SK-N-SH treated with all-trans-retinoic acid at 6 μM for 48 hours (cell line): ENCODE results near the gene EPB41L4A.

Experiments used
- ATAC-seq: fragments of 200-7000 bp; cut with Tn5 transposase; 3 replicates; pipeline ENCODE4 v1.9.1; 2020; ENCODE audit warnings: mild to moderate bottlenecking, moderate library complexity
- BACH2 ChIP-seq: fragments of 250-450 bp; sonication (Bioruptor Pico); IDR thresholded peaks from 2 replicates; pipeline ENCODE4 v1.9.0; 2021; ENCODE audit warnings: mild to moderate bottlenecking, borderline replicate concordance
- CSDC2 ChIP-seq: fragments of 250-450 bp; sonication (Bioruptor Pico); IDR thresholded peaks from 2 replicates; pipeline ENCODE4 v1.5.0; 2020; ENCODE audit warnings: mild to moderate bottlenecking, moderate library complexity
- ESRRG ChIP-seq: fragments of 250-450 bp; sonication (Bioruptor Pico); IDR thresholded peaks from 2 replicates; pipeline ENCODE4 v1.6.1; 2021; ENCODE audit warnings: mild to moderate bottlenecking
- GLIS3 ChIP-seq: fragments of 250-450 bp; sonication (Bioruptor Pico); IDR thresholded peaks from 2 replicates; pipeline ENCODE4 v1.5.0; 2020; ENCODE audit warnings: mild to moderate bottlenecking, moderate library complexity
- ISL1 ChIP-seq: fragments of 250-450 bp; sonication (Bioruptor Pico); IDR thresholded peaks from 2 replicates; pipeline ENCODE4 v2.1.2; 2022; ENCODE audit warnings: mild to moderate bottlenecking, moderate library complexity
- OSR1 ChIP-seq: fragments of 250-450 bp; sonication (Bioruptor Pico); IDR thresholded peaks from 2 replicates; pipeline ENCODE4 v1.8.0; 2022; ENCODE audit warnings: moderate library complexity, mild to moderate bottlenecking, inconsistent platforms
- PPARA ChIP-seq: fragments of 250-450 bp; sonication (Bioruptor Pico); IDR thresholded peaks from 2 replicates; pipeline ENCODE4 v1.5.0; 2020; ENCODE audit warnings: mild to moderate bottlenecking, borderline replicate concordance
- RARB ChIP-seq: fragments of 250-450 bp; sonication (Bioruptor Pico); IDR thresholded peaks from 2 replicates; pipeline ENCODE4 v1.8.0; 2021; ENCODE audit warnings: mild to moderate bottlenecking, moderate library complexity
- SNAI2 ChIP-seq: fragments of 250-450 bp; sonication (Bioruptor Pico); IDR thresholded peaks from 2 replicates; pipeline ENCODE4 v1.5.0; 2020; ENCODE audit warnings: mild to moderate bottlenecking, moderate library complexity
- TCF4 ChIP-seq: fragments of 250-450 bp; sonication (Bioruptor Pico); IDR thresholded peaks from 2 replicates; pipeline ENCODE4 v1.8.0; 2021; ENCODE audit warnings: mild to moderate bottlenecking, moderate library complexity, borderline replicate concordance
- TOX ChIP-seq: fragments of 250-450 bp; sonication (Bioruptor Pico); IDR thresholded peaks from 2 replicates; pipeline ENCODE4 v1.8.0; 2021; ENCODE audit warnings: mild to moderate bottlenecking, moderate library complexity, borderline replicate concordance
- ZC3H10 ChIP-seq: fragments of 250-450 bp; sonication (Bioruptor Pico); IDR thresholded peaks from 2 replicates; pipeline ENCODE4 v1.5.1; 2021; ENCODE audit warnings: mild to moderate bottlenecking, moderate library complexity
- ZFP3 ChIP-seq: fragments of 250-450 bp; sonication (Bioruptor Pico); IDR thresholded peaks from 2 replicates; pipeline ENCODE4 v1.5.0; 2020; ENCODE audit warnings: mild to moderate bottlenecking, moderate library complexity
- ZFP30 ChIP-seq: fragments of 450-650 bp; formaldehyde crosslinking; IDR thresholded peaks from 2 replicates; pipeline ENCODE4 v1.5.0; 2022; ENCODE audit warnings: mild to moderate bottlenecking, moderate library complexity
- ZNF565 ChIP-seq: fragments of 450-650 bp; formaldehyde crosslinking; conservative IDR thresholded peaks from 2 replicates; pipeline ENCODE4 v1.5.0; 2020; ENCODE audit warnings: low read depth, mild to moderate bottlenecking, moderate library complexity
- ZNF70 ChIP-seq: fragments of 450-650 bp; formaldehyde crosslinking; IDR thresholded peaks from 2 replicates; pipeline ENCODE4 v1.5.0; 2020; ENCODE audit warnings: mild to moderate bottlenecking, moderate library complexity
- ZNF8 ChIP-seq: fragments of 450-650 bp; formaldehyde crosslinking; IDR thresholded peaks from 2 replicates; pipeline ENCODE4 v1.5.0; 2020; ENCODE audit warnings: mild to moderate bottlenecking, moderate library complexity
- TF ChIP-seq, protein P1 (sequence below): fragments of 250-450 bp; sonication (Bioruptor Pico); IDR thresholded peaks from 2 replicates; pipeline ENCODE4 v1.5.1; 2021; ENCODE audit warnings: mild to moderate bottlenecking, moderate library complexity
- TF ChIP-seq, protein P2 (sequence below): fragments of 250-450 bp; sonication (Bioruptor Pico); IDR thresholded peaks from 2 replicates; pipeline ENCODE4 v1.8.0; 2021; ENCODE audit warnings: low read depth, mild to moderate bottlenecking, moderate library complexity, borderline replicate concordance
- TF ChIP-seq, protein P3 (sequence below): fragments of 250-450 bp; sonication (Bioruptor Pico); IDR thresholded peaks from 2 replicates; pipeline ENCODE4 v1.5.0; 2020; ENCODE audit warnings: mild to moderate bottlenecking, moderate library complexity
- TF ChIP-seq, protein P4 (sequence below): fragments of 250-450 bp; sonication (Bioruptor Pico); IDR thresholded peaks from 2 replicates; pipeline ENCODE4 v1.8.0; 2020; ENCODE audit warnings: mild to moderate bottlenecking, moderate library complexity, borderline replicate concordance
- TF ChIP-seq, protein P5 (sequence below): fragments of 250-450 bp; sonication (Bioruptor Pico); IDR thresholded peaks from 2 replicates; pipeline ENCODE4 v1.5.1; 2020; ENCODE audit warnings: low read depth, mild to moderate bottlenecking, moderate library complexity

Gene EPB41L4A

DNA sequence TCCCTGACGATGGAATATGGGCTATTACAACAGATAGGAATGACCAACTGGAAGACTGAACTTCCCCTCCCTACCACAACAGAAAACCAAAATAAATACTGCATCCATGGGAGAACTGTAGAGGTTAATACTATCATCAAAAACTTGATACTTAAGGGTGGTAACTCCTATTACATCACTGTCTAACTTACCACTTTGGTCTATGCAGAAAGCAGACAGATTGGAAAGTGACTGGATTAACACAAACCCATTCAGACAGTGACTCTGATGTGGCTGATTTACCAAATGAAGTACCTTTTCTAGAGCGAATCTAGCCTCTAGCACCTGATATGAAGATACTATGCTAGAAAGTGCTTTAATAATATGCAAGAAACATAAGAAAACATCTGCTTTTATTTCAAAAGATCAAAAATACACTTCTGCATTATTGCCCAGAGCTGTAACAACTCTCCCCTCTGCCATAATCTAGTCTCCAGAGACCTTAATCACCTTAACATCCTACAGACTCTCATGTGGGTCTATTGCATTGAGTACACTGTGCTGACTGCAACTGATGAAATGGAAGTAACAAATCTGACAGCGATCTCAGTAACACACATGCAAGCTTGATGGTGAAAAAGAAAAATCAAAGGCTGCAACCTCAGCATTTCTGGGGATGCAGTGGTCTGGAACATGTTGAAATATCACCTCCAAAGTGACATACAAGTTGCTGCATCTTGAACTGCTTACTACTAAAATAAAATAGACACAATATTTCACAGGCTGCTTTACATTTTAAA, 62.7 kb downstream of the EPB41L4A start:
- ATAC-seq: no peak

DNA sequence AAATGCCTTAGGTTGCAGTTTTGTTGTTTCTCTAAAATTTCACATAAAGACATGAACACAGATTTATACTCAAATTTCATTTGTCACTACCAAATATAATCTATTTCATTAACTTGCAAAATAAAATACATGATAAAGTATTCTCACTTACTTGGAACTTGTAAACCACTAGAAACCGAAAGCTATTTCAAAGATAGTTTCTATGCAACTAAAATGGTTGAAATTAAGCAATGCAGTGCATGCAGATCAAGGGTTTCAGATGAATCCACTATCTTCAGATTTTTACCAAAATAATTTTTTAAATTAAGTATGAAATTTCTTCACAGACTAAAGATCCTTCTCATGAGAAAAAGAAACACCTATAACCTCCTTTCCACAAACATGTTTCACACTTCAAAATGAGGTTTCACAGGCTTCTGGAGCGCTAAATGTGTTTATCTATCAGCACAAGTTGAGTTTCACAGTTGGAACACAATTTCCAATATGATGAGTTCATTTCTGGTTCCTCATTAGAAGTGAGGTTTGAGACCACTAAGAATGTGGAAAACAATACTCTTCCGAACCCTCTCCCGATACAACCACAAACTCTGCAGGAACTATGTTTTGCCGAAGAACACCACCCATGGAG, 63.9 kb downstream of the EPB41L4A start:
- no peak for TF ChIP-seq ZFP30 (CRISPR knock-in tag)
- ATAC-seq: no peak

More for the DNA sequence above, 62.7 kb downstream of the EPB41L4A start:
- TF ChIP-seq ZFP30 (CRISPR knock-in tag) (no peak), ZNF70 (no peak), ZNF565 (CRISPR knock-in tag) (no peak), ESRRG (CRISPR knock-in tag) (no peak), BACH2 (no peak), TCF4 (CRISPR knock-in tag) (no peak), RARB (CRISPR knock-in tag) (no peak), CSDC2 (CRISPR knock-in tag) (no peak)
- TF ChIP-seq, protein P1, sequence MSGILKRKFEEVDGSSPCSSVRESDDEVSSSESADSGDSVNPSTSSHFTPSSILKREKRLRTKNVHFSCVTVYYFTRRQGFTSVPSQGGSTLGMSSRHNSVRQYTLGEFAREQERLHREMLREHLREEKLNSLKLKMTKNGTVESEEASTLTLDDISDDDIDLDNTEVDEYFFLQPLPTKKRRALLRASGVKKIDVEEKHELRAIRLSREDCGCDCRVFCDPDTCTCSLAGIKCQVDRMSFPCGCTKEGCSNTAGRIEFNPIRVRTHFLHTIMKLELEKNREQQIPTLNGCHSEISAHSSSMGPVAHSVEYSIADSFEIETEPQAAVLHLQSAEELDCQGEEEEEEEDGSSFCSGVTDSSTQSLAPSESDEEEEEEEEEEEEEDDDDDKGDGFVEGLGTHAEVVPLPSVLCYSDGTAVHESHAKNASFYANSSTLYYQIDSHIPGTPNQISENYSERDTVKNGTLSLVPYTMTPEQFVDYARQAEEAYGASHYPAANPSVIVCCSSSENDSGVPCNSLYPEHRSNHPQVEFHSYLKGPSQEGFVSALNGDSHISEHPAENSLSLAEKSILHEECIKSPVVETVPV (CRISPR knock-in tag): no peak

DNA sequence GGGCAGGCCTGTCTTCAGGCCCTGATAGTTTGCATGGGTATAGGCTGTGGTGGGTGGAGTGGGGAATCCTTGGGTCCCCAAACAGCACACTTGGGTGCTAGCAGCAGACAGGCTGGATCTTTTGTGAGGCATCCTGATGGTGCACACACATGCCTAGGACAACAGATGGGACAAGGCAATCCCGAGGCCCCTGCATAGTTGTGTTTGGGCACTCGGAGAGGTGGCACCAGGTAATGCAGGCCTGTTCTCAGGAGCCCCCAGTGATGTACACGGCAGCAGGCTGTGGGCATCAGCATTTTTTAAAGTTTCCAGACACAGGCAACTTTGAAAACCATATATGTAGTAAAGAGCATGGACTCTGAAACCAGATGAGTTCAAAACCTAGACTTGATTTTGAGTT, 65.4 kb downstream of the EPB41L4A start:
- no peak for ATAC-seq
- TF ChIP-seq ISL1 (CRISPR knock-in tag) (no peak), ZFP3 (CRISPR knock-in tag) (no peak), ZNF8 (CRISPR knock-in tag) (no peak), RARB (CRISPR knock-in tag) (no peak), ESRRG (CRISPR knock-in tag) (no peak), TOX (CRISPR knock-in tag) (no peak), ZNF565 (CRISPR knock-in tag) (no peak), SNAI2 (CRISPR knock-in tag) (no peak), PPARA (CRISPR knock-in tag) (no peak), GLIS3 (no peak), OSR1 (CRISPR knock-in tag) (no peak), ZNF70 (no peak), TCF4 (CRISPR knock-in tag) (no peak), ZC3H10 (CRISPR knock-in tag) (no peak), ZFP30 (CRISPR knock-in tag) (no peak)
- TF ChIP-seq, protein P2, sequence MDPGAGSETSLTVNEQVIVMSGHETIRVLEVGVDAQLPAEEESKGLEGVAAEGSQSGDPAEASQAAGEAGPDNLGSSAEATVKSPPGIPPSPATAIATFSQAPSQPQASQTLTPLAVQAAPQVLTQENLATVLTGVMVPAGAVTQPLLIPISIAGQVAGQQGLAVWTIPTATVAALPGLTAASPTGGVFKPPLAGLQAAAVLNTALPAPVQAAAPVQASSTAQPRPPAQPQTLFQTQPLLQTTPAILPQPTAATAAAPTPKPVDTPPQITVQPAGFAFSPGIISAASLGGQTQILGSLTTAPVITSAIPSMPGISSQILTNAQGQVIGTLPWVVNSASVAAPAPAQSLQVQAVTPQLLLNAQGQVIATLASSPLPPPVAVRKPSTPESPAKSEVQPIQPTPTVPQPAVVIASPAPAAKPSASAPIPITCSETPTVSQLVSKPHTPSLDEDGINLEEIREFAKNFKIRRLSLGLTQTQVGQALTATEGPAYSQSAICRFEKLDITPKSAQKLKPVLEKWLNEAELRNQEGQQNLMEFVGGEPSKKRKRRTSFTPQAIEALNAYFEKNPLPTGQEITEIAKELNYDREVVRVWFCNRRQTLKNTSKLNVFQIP: no peak
- TF ChIP-seq, protein P3, sequence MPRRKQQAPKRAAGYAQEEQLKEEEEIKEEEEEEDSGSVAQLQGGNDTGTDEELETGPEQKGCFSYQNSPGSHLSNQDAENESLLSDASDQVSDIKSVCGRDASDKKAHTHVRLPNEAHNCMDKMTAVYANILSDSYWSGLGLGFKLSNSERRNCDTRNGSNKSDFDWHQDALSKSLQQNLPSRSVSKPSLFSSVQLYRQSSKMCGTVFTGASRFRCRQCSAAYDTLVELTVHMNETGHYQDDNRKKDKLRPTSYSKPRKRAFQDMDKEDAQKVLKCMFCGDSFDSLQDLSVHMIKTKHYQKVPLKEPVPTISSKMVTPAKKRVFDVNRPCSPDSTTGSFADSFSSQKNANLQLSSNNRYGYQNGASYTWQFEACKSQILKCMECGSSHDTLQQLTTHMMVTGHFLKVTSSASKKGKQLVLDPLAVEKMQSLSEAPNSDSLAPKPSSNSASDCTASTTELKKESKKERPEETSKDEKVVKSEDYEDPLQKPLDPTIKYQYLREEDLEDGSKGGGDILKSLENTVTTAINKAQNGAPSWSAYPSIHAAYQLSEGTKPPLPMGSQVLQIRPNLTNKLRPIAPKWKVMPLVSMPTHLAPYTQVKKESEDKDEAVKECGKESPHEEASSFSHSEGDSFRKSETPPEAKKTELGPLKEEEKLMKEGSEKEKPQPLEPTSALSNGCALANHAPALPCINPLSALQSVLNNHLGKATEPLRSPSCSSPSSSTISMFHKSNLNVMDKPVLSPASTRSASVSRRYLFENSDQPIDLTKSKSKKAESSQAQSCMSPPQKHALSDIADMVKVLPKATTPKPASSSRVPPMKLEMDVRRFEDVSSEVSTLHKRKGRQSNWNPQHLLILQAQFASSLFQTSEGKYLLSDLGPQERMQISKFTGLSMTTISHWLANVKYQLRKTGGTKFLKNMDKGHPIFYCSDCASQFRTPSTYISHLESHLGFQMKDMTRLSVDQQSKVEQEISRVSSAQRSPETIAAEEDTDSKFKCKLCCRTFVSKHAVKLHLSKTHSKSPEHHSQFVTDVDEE (CRISPR knock-in tag): no peak
- TF ChIP-seq, protein P4, sequence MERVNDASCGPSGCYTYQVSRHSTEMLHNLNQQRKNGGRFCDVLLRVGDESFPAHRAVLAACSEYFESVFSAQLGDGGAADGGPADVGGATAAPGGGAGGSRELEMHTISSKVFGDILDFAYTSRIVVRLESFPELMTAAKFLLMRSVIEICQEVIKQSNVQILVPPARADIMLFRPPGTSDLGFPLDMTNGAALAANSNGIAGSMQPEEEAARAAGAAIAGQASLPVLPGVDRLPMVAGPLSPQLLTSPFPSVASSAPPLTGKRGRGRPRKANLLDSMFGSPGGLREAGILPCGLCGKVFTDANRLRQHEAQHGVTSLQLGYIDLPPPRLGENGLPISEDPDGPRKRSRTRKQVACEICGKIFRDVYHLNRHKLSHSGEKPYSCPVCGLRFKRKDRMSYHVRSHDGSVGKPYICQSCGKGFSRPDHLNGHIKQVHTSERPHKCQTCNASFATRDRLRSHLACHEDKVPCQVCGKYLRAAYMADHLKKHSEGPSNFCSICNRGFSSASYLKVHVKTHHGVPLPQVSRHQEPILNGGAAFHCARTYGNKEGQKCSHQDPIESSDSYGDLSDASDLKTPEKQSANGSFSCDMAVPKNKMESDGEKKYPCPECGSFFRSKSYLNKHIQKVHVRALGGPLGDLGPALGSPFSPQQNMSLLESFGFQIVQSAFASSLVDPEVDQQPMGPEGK: no peak
- TF ChIP-seq, protein P1 (CRISPR knock-in tag): no peak
- TF ChIP-seq, protein P5, sequence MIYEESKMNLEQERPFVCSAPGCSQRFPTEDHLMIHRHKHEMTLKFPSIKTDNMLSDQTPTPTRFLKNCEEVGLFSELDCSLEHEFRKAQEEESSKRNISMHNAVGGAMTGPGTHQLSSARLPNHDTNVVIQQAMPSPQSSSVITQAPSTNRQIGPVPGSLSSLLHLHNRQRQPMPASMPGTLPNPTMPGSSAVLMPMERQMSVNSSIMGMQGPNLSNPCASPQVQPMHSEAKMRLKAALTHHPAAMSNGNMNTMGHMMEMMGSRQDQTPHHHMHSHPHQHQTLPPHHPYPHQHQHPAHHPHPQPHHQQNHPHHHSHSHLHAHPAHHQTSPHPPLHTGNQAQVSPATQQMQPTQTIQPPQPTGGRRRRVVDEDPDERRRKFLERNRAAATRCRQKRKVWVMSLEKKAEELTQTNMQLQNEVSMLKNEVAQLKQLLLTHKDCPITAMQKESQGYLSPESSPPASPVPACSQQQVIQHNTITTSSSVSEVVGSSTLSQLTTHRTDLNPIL (CRISPR knock-in tag): no peak
- TF ChIP-seq, all 23 proteins: peak for 0
